GM12891 (cell line): ENCODE measurements around the gene COPZ1.
"Not testable (repeated sequence)": the region's sequence is repeated elsewhere in the genome, so short reads cannot be mapped to it uniquely, and the experiment has no call there.

ENCODE experiments used
- DNase-seq: peaks from one replicate; pipeline ENCODE4 v3.0.0; 2011; ENCODE audit warnings: low spot score; ENCODE audit not compliant: insufficient read length
- FAIRE-seq: peaks from 2 replicates; lab custom pipeline; 2011; peaks lifted over from hg19 to GRCh38; lab: Jason Lieb, UNC
- PAX5 ChIP-seq: IDR thresholded peaks from 2 replicates; pipeline ENCODE4 v1.6.1; 2011; ENCODE audit warnings: low read length, moderate library complexity, mild to moderate bottlenecking; ENCODE audit not compliant: insufficient read depth, severe bottlenecking
- POLR2A ChIP-seq: IDR thresholded peaks from 2 replicates; pipeline ENCODE4 v1.6.1; 2011; ENCODE audit warnings: low read depth, low read length, control low read depth
- POLR2AphosphoS5 ChIP-seq: IDR thresholded peaks from 2 replicates; pipeline ENCODE4 v1.6.1; 2011; ENCODE audit warnings: low read depth, low read length, control low read depth
- POU2F2 ChIP-seq: IDR thresholded peaks from 2 replicates; pipeline ENCODE4 v1.6.1; 2011; ENCODE audit warnings: low read depth, mild to moderate bottlenecking, control low read depth, low read length, moderate library complexity
- SPI1 ChIP-seq: IDR thresholded peaks from 2 replicates; pipeline ENCODE4 v1.6.1; 2011; ENCODE audit warnings: low read depth, low read length, control low read depth
- TAF1 ChIP-seq: IDR thresholded peaks from 2 replicates; pipeline ENCODE4 v1.6.1; 2011; ENCODE audit warnings: low read depth, low read length, control low read depth

The COPZ1 gene

DNA sequence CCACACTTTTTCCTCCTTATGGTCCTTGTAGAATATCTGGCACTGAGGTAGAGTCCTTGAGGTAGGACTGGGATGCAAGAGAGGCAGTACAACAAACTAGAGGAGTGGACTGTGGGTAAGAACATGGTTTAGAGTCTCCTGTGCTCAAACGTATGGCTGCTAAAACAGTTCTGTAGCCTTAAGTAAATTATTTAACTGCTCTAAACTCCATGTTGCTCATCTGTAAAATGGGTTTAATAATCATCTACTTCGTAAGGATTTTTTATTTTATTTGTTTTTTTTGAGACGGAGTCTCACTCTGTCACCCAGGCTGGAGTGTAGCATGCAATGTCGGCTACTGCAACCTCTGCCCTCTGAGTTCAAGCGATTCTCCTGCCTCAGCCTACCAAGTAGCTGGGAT, 3.6 kb upstream of the COPZ1 start:
- TF ChIP-seq SPI1, result no peak
- TF ChIP-seq POLR2A, result no peak
- no peak for TF ChIP-seq PAX5
- TF ChIP-seq POLR2AphosphoS5, result no peak
- no peak for TF ChIP-seq POU2F2
- TF ChIP-seq TAF1, result no peak
- DNase-seq, result no peak
- no peak for FAIRE-seq

DNA sequence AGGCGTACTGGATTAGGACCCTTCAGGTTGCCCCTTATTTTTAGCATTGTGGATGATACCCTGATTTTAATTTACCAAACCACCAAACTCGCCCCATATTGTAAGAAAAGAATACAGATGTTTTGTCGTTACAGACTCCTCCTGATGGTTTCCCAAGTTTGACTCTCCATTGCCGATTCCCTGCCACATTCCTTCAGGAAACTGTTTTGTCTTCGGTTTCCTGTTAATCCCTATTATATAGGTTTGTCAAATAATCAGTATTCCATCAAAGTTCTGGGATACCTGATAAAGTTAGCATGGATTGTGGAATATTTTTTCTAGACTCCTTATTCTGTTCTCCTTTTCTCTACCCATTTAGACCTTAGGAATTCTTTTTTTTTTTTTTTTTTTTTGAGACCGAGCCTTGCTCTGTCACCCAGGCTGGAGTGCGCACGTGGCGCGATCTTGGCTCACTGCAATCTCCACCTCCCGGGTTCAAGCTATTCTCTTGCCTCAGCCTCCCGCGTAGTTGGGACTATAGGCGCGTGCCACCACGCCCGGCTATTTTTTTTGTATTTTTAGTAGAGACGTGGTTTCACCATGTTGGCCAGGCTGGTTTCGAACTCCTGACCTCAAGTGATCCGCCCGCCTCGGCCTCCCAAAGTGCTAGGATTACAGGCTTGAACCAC, 645 bp downstream of the COPZ1 start:
- FAIRE-seq, DNase-seq: not testable (repeated sequence)

DNA sequence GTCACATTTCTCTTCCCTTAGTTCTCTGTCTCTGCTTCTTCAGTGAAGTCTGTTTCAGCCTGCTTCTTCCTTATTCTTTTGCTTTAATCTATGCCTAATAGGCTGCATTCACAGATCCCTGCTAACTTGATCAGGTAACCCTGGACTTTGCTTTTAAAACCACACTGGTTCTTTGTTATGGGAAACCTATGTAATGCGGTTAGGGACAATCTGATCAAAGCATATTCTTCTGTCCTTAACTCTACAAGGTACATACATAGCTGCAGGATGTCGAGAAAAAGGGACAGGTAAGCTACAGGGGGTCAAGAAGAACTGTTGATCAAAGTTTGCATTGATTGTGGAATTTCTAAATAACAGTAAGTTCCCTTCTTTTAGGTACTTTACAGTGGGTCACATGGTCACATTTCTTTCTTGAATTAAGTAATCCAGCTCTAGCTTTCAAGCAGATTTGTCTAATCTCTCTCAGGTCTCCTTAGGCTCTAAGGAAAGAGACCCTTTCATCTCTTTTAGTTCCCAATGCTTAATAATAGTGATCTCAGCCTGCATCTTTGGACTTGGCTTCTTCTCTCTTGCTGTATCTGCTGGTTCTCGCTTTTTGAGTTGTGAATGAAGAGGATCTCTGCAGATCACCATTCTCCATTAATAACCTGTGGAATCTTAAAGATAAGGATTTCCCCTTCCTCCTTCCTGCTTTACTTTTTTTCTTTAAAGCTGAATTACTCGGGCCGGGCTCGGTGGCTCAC, 3.8 kb downstream of the COPZ1 start:
- no peak for FAIRE-seq
- TF ChIP-seq SPI1 (no peak), PAX5 (no peak), POLR2A (no peak), TAF1 (no peak), POU2F2 (no peak), POLR2AphosphoS5 (no peak)

DNA sequence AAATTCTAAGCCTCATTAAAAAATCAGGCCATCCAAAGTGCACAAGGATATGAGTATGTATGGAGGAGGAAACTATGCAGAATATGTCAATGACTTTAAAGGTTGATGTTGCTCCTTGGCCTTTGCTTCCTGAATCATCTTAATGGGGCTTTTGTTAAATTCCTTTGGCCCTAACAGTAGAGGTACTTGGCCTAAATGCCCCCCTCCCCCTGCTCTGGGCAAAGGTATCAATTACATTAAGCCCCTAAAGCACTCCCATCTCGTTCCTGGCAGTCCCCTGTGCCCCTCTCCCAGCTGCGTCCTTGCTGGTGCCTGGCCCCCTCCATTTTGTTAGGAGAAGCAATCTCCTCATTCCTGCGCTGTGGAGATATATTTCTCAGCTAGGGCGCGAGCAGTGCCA, 4.8 kb downstream of the COPZ1 start:
- DNase-seq, result no peak
- no peak for TF ChIP-seq POLR2A
- TF ChIP-seq POLR2AphosphoS5, result no peak
- no peak for TF ChIP-seq SPI1
- TF ChIP-seq POU2F2, result no peak
- TF ChIP-seq TAF1, result no peak
- TF ChIP-seq PAX5, result no peak

More for the DNA sequence above, 3.8 kb downstream of the COPZ1 start:
- no peak for DNase-seq

DNA sequence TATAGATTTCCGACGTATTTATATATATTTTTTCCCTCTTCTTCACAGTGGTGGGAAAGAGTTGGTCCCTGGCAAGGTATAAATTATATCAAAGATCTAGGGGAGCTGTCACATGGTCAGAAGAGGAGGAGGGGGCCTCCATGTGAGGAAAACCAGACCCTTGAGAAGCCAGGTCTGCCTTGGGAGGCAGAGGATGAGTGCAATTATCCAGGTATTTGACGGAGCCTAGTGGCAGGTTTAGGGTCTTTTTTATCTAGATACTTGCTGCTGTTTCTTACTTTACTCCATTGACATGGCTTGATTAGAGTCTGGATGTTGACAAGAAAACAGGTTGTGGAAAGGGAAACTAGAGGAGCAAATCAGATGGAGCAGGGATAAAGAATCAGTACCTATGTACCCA, 5.5 kb downstream of the COPZ1 start:
- FAIRE-seq (no peak), DNase-seq (no peak)
- TF ChIP-seq POLR2AphosphoS5 (no peak), PAX5 (no peak), SPI1 (no peak), TAF1 (no peak), POU2F2 (no peak), POLR2A (no peak)

More for the DNA sequence above, 4.8 kb downstream of the COPZ1 start:
- FAIRE-seq, result no peak

GRCh38 chr12:54331461-54331860, 6.5 kb downstream of the COPZ1 start:
- TF ChIP-seq TAF1, result no peak
- TF ChIP-seq POLR2AphosphoS5, result no peak
- no peak for TF ChIP-seq SPI1
- TF ChIP-seq PAX5, result no peak
- TF ChIP-seq POU2F2, result no peak
- no peak for TF ChIP-seq POLR2A
- FAIRE-seq, result no peak
- DNase-seq, result no peak

DNA sequence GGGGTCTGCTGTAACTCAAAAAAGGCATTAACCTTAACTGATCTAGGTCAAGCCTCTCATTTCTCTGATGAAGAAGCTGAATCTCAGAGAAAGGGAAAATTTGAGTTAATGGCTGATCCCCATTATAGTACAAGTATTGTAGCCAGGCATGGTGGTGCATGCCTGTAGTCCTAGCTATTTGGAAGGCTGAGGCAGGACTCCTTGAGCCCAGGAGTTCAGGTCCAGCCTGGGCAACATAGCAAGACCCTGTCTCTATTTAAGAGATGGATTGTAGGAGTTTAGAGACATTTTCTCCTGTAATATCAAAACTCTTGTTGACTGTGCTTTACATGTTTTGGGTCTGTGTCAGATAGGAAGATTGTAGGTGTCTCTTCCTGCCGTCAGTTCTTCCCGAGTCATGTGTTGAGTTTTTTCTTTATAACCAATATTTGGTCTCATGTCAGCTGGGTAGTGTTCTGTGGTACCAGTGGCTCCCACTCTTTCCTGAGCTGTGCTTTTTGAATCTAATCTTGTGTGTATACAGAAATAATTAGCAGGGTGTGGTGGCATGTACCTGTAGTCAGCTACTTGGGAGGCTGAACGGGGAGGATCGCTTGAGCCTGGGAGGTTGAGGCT, 8.6 kb downstream of the COPZ1 start:
- no peak for FAIRE-seq

DNA sequence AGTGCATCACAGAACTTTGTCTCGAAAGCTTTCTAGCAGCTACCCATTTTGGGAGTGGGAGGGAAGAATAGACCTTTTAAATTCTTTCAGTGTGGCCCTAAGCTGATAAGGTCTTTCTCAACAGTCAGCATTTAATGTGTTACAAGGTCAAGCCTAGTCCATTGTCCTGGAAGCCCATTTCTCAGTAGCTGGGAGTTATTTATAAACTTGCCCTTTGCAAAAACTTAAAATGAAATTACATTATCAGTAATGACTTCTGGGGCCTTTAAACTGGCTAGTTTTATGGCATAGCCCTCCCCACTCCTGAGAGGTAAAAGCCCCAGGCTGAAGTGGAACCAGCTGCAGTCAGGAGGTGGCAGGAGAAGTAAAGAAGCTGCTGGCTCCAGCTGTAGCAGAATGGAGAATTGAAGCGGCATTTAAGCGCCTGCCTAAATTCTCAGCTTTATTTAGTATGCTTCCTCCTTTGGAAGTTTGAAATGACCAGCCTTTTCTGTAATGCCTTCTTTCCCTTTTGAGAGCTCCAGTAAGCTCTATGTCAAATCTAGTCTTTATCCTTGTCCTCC, 12.4 kb downstream of the COPZ1 start:
- no peak for TF ChIP-seq PAX5
- TF ChIP-seq TAF1, result no peak
- FAIRE-seq (no peak), DNase-seq (no peak)

More for the DNA sequence above, 8.6 kb downstream of the COPZ1 start:
- no peak for TF ChIP-seq TAF1
- TF ChIP-seq PAX5, result no peak
- TF ChIP-seq POU2F2, result no peak
- no peak for TF ChIP-seq POLR2A
- TF ChIP-seq POLR2AphosphoS5, result no peak
- TF ChIP-seq SPI1, result no peak
- DNase-seq, result no peak

DNA sequence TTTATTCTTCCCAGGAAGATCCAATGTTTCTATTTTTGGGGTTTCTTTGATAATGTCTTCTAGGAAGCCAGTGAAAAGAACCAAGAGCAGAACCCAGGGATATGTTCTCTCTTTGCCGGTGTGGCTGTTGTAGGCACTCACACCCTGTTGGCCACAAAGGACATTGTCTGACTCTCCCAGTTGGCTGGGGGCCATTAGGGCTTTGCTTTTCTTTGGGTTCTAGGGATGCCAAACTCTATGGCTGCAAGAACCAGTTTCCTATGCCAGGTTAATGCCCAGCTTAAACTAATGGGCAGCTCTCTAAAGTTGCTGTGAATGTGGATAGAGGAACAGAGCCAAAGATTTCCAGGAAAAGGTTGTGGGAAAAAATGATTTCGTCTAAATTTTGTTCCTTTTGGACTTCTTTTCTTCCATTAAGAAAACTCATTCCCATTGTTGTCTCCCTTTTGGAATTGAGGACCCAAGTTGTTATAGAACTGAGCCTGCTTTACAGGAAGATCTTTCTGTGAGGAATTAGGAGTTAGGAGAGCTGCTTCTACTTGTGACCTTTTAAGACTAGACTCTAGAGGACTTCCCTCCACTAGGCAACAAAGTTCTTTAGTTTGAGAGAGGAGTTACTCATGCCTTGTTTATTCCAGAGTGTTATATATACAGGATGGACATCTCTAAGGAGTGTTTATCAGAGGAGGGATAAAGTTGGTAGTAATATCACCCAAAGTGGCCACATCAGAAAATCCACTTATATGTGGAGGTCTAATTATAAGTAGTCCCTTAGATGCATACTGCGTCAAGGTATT, 13.1 kb downstream of the COPZ1 start:
- no peak for TF ChIP-seq TAF1
- no peak for TF ChIP-seq POU2F2
- FAIRE-seq, result no peak
- DNase-seq, result no peak
